IMR-90 (cell line): ENCODE measurements around the gene TRAF3IP1. TPM values are rescaled to one million over a fixed set of nuclear protein-coding genes. Genes with fewer than 3 reads are reported as not detected.

Experiments used
- ATAC-seq: fragments of 200-7000 bp; cut with Tn5 transposase; 2 replicates; pipeline ENCODE4 v1.9.1; 2020; ENCODE audit warnings: low read depth, mild to moderate bottlenecking, moderate library complexity
- BruUV-seq: library from RNA; stranded (reverse); fragments of 400-500 nt; replicated peaks from 2 replicates; lab custom pipeline; 2021; lab: Mats Ljungman, UMichigan
- CTCF ChIA-PET: fragments of 300-600 bp; formaldehyde crosslinking; extraction: SDS; loops from one replicate; lab custom pipeline; 2021; ENCODE audit warnings: antibody characterized with exemption; lab: Yijun Ruan, JAX
- POLR2A ChIA-PET: fragments of 300-600 bp; sonication (Branson Sonifier 250); formaldehyde crosslinking; loops from one replicate; lab custom pipeline; 2022; ENCODE audit warnings: antibody characterized with exemption; ENCODE audit not compliant: unreplicated experiment; lab: Charles Lee
- DNase-seq: peaks from one replicate; pipeline ENCODE4 v3.0.0; 2013
- H2AFZ ChIP-seq: replicated peaks from 2 replicates; pipeline ENCODE3; 2013; ENCODE audit warnings: low read length, mild to moderate bottlenecking; ENCODE audit not compliant: poor library complexity
- H2AK5ac ChIP-seq: 2 replicates; pipeline ENCODE4 v1.6.1; 2013; ENCODE audit warnings: low read depth, low read length, inconsistent platforms
- H2AK9ac ChIP-seq: replicated peaks from 2 replicates; pipeline ENCODE3; 2013; ENCODE audit warnings: mild to moderate bottlenecking, low read depth, low read length, moderate library complexity; ENCODE audit not compliant: poor library complexity
- H2BK120ac ChIP-seq: 2 replicates; pipeline ENCODE4 v1.6.1; 2013; ENCODE audit warnings: low read depth, low read length, inconsistent platforms
- H2BK15ac ChIP-seq: 3 replicates; pipeline ENCODE4 v1.6.1; 2013; ENCODE audit warnings: low read depth, low read length, inconsistent platforms
- H2BK20ac ChIP-seq: 2 replicates; pipeline ENCODE4 v1.6.1; 2013; ENCODE audit warnings: low read depth, mild to moderate bottlenecking, inconsistent platforms, low read length, moderate library complexity
- H2BK5ac ChIP-seq: 2 replicates; pipeline ENCODE4 v1.6.1; 2013; ENCODE audit warnings: mild to moderate bottlenecking, low read depth, low read length, inconsistent platforms; ENCODE audit not compliant: poor library complexity, severe bottlenecking
- H3K14ac ChIP-seq: replicated peaks from 2 replicates; pipeline ENCODE4 v1.6.1; 2013; ENCODE audit warnings: low read depth, low read length, inconsistent platforms
- H3K18ac ChIP-seq: 2 replicates; pipeline ENCODE4 v1.6.1; 2013; ENCODE audit warnings: low read depth, low read length, control low read depth
- H3K23ac ChIP-seq: 2 replicates; pipeline ENCODE4 v1.6.1; 2013; ENCODE audit warnings: low read depth, low read length, inconsistent platforms
- H3K27ac ChIP-seq: 2 replicates; pipeline ENCODE4 v1.5.1; 2013; ENCODE audit warnings: mild to moderate bottlenecking, control low read depth, low read length; ENCODE audit not compliant: insufficient read depth
- H3K27me3 ChIP-seq: 2 replicates; pipeline ENCODE4 v1.6.1; 2013; ENCODE audit warnings: low read length; ENCODE audit not compliant: control insufficient read depth, insufficient read depth
- H3K36me3 ChIP-seq: 2 replicates; pipeline ENCODE4 v1.6.1; 2013; ENCODE audit warnings: low read length, mixed read lengths; ENCODE audit not compliant: control insufficient read depth, insufficient read depth
- H3K4ac ChIP-seq: 2 replicates; pipeline ENCODE4 v1.6.1; 2013; ENCODE audit warnings: low read depth, low read length, inconsistent platforms
- H3K4me1 ChIP-seq: 2 replicates; pipeline ENCODE4 v1.6.1; 2013; ENCODE audit warnings: low read length, mixed read lengths; ENCODE audit not compliant: control insufficient read depth, insufficient read depth
- H3K4me2 ChIP-seq: 2 replicates; pipeline ENCODE4 v1.6.1; 2013; ENCODE audit warnings: low read depth, mild to moderate bottlenecking, control low read depth, low read length, moderate library complexity
- H3K4me3 ChIP-seq: 2 replicates; pipeline ENCODE4 v1.5.1; 2013; ENCODE audit warnings: low read depth, mild to moderate bottlenecking, control low read depth, low read length, moderate library complexity; ENCODE audit not compliant: insufficient read depth
- H3K56ac ChIP-seq: 2 replicates; pipeline ENCODE4 v1.6.1; 2013; ENCODE audit warnings: low read length, inconsistent platforms; ENCODE audit not compliant: insufficient read depth; ENCODE audit errors: extremely low read depth
- H3K79me1 ChIP-seq, 2 experiments: 2 replicates each; pipeline ENCODE4 v1.6.1; 2013; ENCODE audit warnings: low read length in 2 of 2, inconsistent platforms in 1 of 2, low read depth in 1 of 2
- H3K9ac ChIP-seq: 2 replicates; pipeline ENCODE4 v1.6.1; 2013; ENCODE audit warnings: low read depth, low read length, control low read depth
- H3K9me1 ChIP-seq: 2 replicates; pipeline ENCODE4 v1.6.1; 2013; ENCODE audit warnings: low read length, inconsistent platforms; ENCODE audit not compliant: insufficient read depth
- H3K9me3 ChIP-seq: 2 replicates; pipeline ENCODE4 v1.6.1; 2013; ENCODE audit warnings: low read length; ENCODE audit not compliant: control insufficient read depth, insufficient read depth
- H4K20me1 ChIP-seq: 2 replicates; pipeline ENCODE4 v1.6.1; 2013; ENCODE audit warnings: low read length, inconsistent platforms; ENCODE audit not compliant: insufficient read depth
- H4K5ac ChIP-seq: 2 replicates; pipeline ENCODE4 v1.6.1; 2013; ENCODE audit warnings: mild to moderate bottlenecking, low read depth, low read length, control low read depth
- H4K8ac ChIP-seq, 2 experiments: 2 replicates each; pipeline ENCODE4 v1.6.1; 2013; ENCODE audit warnings: low read depth in 2 of 2, low read length in 2 of 2, control low read depth in 1 of 2, inconsistent platforms in 1 of 2
- H4K91ac ChIP-seq: 2 replicates; pipeline ENCODE4 v1.6.1; 2013; ENCODE audit warnings: low read depth, low read length, inconsistent platforms; ENCODE audit not compliant: insufficient read depth
- CHD1 ChIP-seq: IDR thresholded peaks from 2 replicates; pipeline ENCODE4 v1.6.1; 2012; ENCODE audit warnings: low read depth, low read length, improper control_type of control experiment
- ELK1 ChIP-seq: fragments of 150-350 bp; IDR thresholded peaks from 2 replicates; pipeline ENCODE4 v1.6.1; 2016; ENCODE audit warnings: low read depth, mild to moderate bottlenecking, low read length, moderate library complexity, borderline replicate concordance
- MAFK ChIP-seq: IDR thresholded peaks from 2 replicates; pipeline ENCODE4 v1.6.1; 2012; ENCODE audit warnings: low read depth, low read length, improper control_type of control experiment
- RAD21 ChIP-seq: IDR thresholded peaks from 2 replicates; pipeline ENCODE4 v1.6.1; 2012; ENCODE audit warnings: low read length, improper control_type of control experiment
- RCOR1 ChIP-seq: IDR thresholded peaks from 2 replicates; pipeline ENCODE4 v1.6.1; 2012; ENCODE audit warnings: mild to moderate bottlenecking, low read length, improper control_type of control experiment; ENCODE audit not compliant: insufficient replicate concordance
- RFX5 ChIP-seq: IDR thresholded peaks from 2 replicates; pipeline ENCODE4 v1.8.0; 2012; ENCODE audit warnings: low read depth, mild to moderate bottlenecking, low read length, moderate library complexity
- WGBS, 2 experiments: methylation state at CpG; one replicate each; pipeline versions ENCODE4 v1.1.5 to v1.1.7; 2013; ENCODE audit warnings: missing lambda C conversion rate in 2 of 2; ENCODE audit not compliant: insufficient read length in 1 of 2; ENCODE audit errors: extremely low coverage in 2 of 2; 5-methylcytosine and 5-hydroxymethylcytosine counted together
- dilution Hi-C: fragments of 300-500 bp; cut with HindIII; formaldehyde crosslinking; loops from one replicate; pipeline ENCODE4 v1.14.3; 2018; ENCODE audit warnings: low sequenced_read_pairs; ENCODE audit not compliant: unreplicated experiment
- in situ Hi-C: fragments of 300-500 bp; cut with MboI; formaldehyde crosslinking; loops from 3 replicates; pipeline ENCODE4 v1.14.3; 2019; ENCODE audit warnings: low sequenced_read_pairs, inconsistent platforms, mixed read lengths
- intact Hi-C: fragments of 100-400 bp; cut with micrococcal nuclease; formaldehyde crosslinking; loops from 2 replicates; pipeline ENCODE4 v1.10.0; 2022
- polyA plus RNA-seq, 3 experiments: library from polyadenylated mRNA; depleted of rRNA; stranded (reverse); fragments of >200 nt; gene quantifications; 2 replicates each; pipeline ENCODE4 v1.2.3, GENCODE V29; 2012; ENCODE audit warnings: low replicate concordance in 1 of 3
- total RNA-seq: library from RNA; depleted of rRNA; stranded (reverse); fragments of >200 nt; gene quantifications from 2 replicates; pipeline ENCODE4 v1.2.3, GENCODE V29; 2012

The TRAF3IP1 gene
- total and polyA plus RNA-seq, 2 of the 4 experiments (the other 2 are of a cell fraction), result 5.9 to 8.3 TPM

GRCh38 chr2:238321467-238321866, 1.1 kb downstream of the TRAF3IP1 start:
- Histone ChIP-seq H2BK120ac (no peak overlapping the region), H3K23ac (peak overlapping the region; percentile 90), H3K4me2 (peak overlapping the region; percentile 75), H3K79me1 (peaks cover 17 to 35% of the 10 kb centered on the region in 2 experiments), H4K5ac (no peak overlapping the region), H3K14ac (peak overlapping the region; percentile 14), H2BK20ac (no peak overlapping the region), H2BK15ac (no peak overlapping the region), H2AFZ (peak overlapping the region; percentile 97), H4K20me1 (no peaks in the 10 kb centered on the region; the same call in 1 of the 2 replicates), H2AK5ac (no peak overlapping the region), H3K9me1 (peaks cover 20% of the 10 kb centered on the region), H2AK9ac (peak overlapping the region; percentile 58), H3K4me1 (peaks cover 7% of the 10 kb centered on the region), H3K36me3 (peaks cover 8% of the 10 kb centered on the region), H3K4ac (no peak overlapping the region), H4K91ac (no peak overlapping the region), H3K4me3 (peak overlapping the region; percentile 74; the same call in 1 of the 2 replicates), H4K8ac (no peak overlapping the region), H3K9ac (peak overlapping the region; percentile 60; the same call in 1 of the 2 replicates), H3K27ac (no peak overlapping the region; the same call in 1 of the 2 replicates), H3K27me3 (no peaks in the 10 kb centered on the region), H2BK5ac (no peak overlapping the region), H3K18ac (no peak overlapping the region), H3K56ac (peak overlapping the region; percentile 15; the same call in 1 of the 2 replicates), H3K9me3 (no peaks in the 10 kb centered on the region)
- TF ChIP-seq CHD1 (no peak), ELK1 (no peak), RCOR1 (no peak), RFX5 (no peak), MAFK (no peak), RAD21 (no peak)
- dilution Hi-C loops, result no loop called here
- POLR2A ChIA-PET, result no interaction called here
- DNase-seq (no peak), ATAC-seq (no peak)
- CTCF ChIA-PET, result interaction anchor here (0.8 kb wide), 1 partner anchor 463 kb away, joined by 3 read pairs; no protein-coding TSS in a partner anchor
- BruUV-seq, result no TSS peak
- in situ Hi-C loops, result no loop called here
- 65% methylated on average over 5 of the region's 9 CpGs; no CpG with 5 or more reads in 1 of the 2 experiments for WGBS, 2 experiments
- intact Hi-C loops, result no loop called here
